HepG2 (cell line): ENCODE measurements around the gene GCNT3.

Experiments used
- EP300 ChIP-seq, 3 experiments: sonication (generic) in 1 of 3; formaldehyde crosslinking in 1 of 3; IDR thresholded peaks; 2 replicates each; pipeline versions ENCODE4 v1.5.1 to v1.6.1; 2011 to 2020; ENCODE audit warnings: low read depth in 2 of 3, low read length in 2 of 3, borderline replicate concordance in 1 of 3, improper control_type of control experiment in 1 of 3, mild to moderate bottlenecking in 1 of 3, missing genetic modification reagents in 1 of 3, moderate library complexity in 1 of 3
- ETV6 ChIP-seq: sonication (generic); formaldehyde crosslinking; conservative IDR thresholded peaks from 2 replicates; pipeline ENCODE4 v1.4.0; 2020; ENCODE audit warnings: missing genetic modification reagents
- MAFK ChIP-seq, 2 experiments: IDR thresholded peaks in 1 of 2; conservative IDR thresholded peaks in 1 of 2; 2 replicates each; pipeline ENCODE4 v1.6.1; 2011; ENCODE audit warnings: improper control_type of control experiment in 2 of 2, low read length in 2 of 2
- MXI1 ChIP-seq: IDR thresholded peaks from 3 replicates; pipeline ENCODE4 v1.6.1; 2012; ENCODE audit warnings: low read depth, low read length, inconsistent platforms, borderline replicate concordance
- PBX3 ChIP-seq: sonication (generic); formaldehyde crosslinking; IDR thresholded peaks from 2 replicates; pipeline ENCODE4 v1.8.1; 2023; ENCODE audit warnings: missing genetic modification reagents, inconsistent platforms, borderline replicate concordance
- POLR2A ChIP-seq, 2 experiments: IDR thresholded peaks; 2 replicates each; pipeline ENCODE4 v1.6.1; 2011; ENCODE audit warnings: low read depth in 2 of 2, low read length in 2 of 2, mild to moderate bottlenecking in 1 of 2, moderate library complexity in 1 of 2; ENCODE audit not compliant: insufficient read depth in 1 of 2
- SMAD1 ChIP-seq: sonication (generic); formaldehyde crosslinking; IDR thresholded peaks from 2 replicates; pipeline ENCODE4 v1.4.0; 2020; ENCODE audit warnings: missing genetic modification reagents, low read depth, mild to moderate bottlenecking, borderline replicate concordance
- SRY ChIP-seq: sonication (generic); formaldehyde crosslinking; IDR thresholded peaks from 2 replicates; pipeline ENCODE4 v1.8.0; 2022; ENCODE audit warnings: mild to moderate bottlenecking, missing genetic modification reagents
- U2AF1 ChIP-seq: fragments of 200-400 bp; formaldehyde crosslinking; optimal IDR thresholded peaks from 2 replicates; pipeline ENCODE3; 2017; ENCODE audit warnings: mild to moderate bottlenecking, low read depth, low read length
- ZNF205 ChIP-seq: IDR thresholded peaks from 2 replicates; pipeline ENCODE4 v1.6.1; 2018; ENCODE audit warnings: missing biosample characterization, missing genetic modification reagents
- ZNF296 ChIP-seq: sonication (generic); formaldehyde crosslinking; conservative IDR thresholded peaks from 2 replicates; pipeline ENCODE4 v1.5.0; 2020; ENCODE audit warnings: mild to moderate bottlenecking, missing genetic modification reagents
- ZSCAN20 ChIP-seq: sonication (generic); formaldehyde crosslinking; IDR thresholded peaks from 2 replicates; pipeline ENCODE4 v1.4.0; 2020; ENCODE audit warnings: missing genetic modification reagents, mild to moderate bottlenecking, borderline replicate concordance
- TF ChIP-seq, protein P1 (sequence below): sonication (generic); formaldehyde crosslinking; IDR thresholded peaks from 2 replicates; pipeline ENCODE4 v1.5.0; 2020; ENCODE audit warnings: mild to moderate bottlenecking, missing genetic modification reagents, moderate library complexity
- TF ChIP-seq, protein P2 (sequence below): sonication (generic); formaldehyde crosslinking; IDR thresholded peaks from 2 replicates; pipeline ENCODE4 v1.4.0; 2020; ENCODE audit warnings: mild to moderate bottlenecking, missing genetic modification reagents

- TF ChIP-seq POLR2A (IDR thresholded peaks at IDR 0.05; ENCODE audit: insufficient read depth in 1 of 2, low read depth in 2 of 2, low read length in 2 of 2) (no peak), ZNF296 (CRISPR knock-in tag) (no peak), ZSCAN20 (CRISPR knock-in tag) (no peak), SRY (CRISPR knock-in tag) (no peak), PBX3 (CRISPR knock-in tag) (no peak), MXI1 (no peak), MAFK (conservative IDR thresholded peaks at IDR 0.05 in 1 of 2, IDR thresholded peaks at IDR 0.05 in 1 of 2; ENCODE audit: low read length in 2 of 2) (no peak), SMAD1 (CRISPR knock-in tag) (no peak), U2AF1 (no peak), ETV6 (no peak), EP300 (IDR thresholded peaks at IDR 0.05; ENCODE audit: low read depth in 2 of 2, low read length in 2 of 2) (no peak), EP300 (CRISPR knock-in tag; IDR thresholded peaks at IDR 0.05; ENCODE audit: borderline replicate concordance) (no peak), ZNF205 (CRISPR knock-in tag) (no peak)
- TF ChIP-seq, protein P1, sequence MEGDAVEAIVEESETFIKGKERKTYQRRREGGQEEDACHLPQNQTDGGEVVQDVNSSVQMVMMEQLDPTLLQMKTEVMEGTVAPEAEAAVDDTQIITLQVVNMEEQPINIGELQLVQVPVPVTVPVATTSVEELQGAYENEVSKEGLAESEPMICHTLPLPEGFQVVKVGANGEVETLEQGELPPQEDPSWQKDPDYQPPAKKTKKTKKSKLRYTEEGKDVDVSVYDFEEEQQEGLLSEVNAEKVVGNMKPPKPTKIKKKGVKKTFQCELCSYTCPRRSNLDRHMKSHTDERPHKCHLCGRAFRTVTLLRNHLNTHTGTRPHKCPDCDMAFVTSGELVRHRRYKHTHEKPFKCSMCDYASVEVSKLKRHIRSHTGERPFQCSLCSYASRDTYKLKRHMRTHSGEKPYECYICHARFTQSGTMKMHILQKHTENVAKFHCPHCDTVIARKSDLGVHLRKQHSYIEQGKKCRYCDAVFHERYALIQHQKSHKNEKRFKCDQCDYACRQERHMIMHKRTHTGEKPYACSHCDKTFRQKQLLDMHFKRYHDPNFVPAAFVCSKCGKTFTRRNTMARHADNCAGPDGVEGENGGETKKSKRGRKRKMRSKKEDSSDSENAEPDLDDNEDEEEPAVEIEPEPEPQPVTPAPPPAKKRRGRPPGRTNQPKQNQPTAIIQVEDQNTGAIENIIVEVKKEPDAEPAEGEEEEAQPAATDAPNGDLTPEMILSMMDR (CRISPR knock-in tag), result no peak
- TF ChIP-seq, protein P2, sequence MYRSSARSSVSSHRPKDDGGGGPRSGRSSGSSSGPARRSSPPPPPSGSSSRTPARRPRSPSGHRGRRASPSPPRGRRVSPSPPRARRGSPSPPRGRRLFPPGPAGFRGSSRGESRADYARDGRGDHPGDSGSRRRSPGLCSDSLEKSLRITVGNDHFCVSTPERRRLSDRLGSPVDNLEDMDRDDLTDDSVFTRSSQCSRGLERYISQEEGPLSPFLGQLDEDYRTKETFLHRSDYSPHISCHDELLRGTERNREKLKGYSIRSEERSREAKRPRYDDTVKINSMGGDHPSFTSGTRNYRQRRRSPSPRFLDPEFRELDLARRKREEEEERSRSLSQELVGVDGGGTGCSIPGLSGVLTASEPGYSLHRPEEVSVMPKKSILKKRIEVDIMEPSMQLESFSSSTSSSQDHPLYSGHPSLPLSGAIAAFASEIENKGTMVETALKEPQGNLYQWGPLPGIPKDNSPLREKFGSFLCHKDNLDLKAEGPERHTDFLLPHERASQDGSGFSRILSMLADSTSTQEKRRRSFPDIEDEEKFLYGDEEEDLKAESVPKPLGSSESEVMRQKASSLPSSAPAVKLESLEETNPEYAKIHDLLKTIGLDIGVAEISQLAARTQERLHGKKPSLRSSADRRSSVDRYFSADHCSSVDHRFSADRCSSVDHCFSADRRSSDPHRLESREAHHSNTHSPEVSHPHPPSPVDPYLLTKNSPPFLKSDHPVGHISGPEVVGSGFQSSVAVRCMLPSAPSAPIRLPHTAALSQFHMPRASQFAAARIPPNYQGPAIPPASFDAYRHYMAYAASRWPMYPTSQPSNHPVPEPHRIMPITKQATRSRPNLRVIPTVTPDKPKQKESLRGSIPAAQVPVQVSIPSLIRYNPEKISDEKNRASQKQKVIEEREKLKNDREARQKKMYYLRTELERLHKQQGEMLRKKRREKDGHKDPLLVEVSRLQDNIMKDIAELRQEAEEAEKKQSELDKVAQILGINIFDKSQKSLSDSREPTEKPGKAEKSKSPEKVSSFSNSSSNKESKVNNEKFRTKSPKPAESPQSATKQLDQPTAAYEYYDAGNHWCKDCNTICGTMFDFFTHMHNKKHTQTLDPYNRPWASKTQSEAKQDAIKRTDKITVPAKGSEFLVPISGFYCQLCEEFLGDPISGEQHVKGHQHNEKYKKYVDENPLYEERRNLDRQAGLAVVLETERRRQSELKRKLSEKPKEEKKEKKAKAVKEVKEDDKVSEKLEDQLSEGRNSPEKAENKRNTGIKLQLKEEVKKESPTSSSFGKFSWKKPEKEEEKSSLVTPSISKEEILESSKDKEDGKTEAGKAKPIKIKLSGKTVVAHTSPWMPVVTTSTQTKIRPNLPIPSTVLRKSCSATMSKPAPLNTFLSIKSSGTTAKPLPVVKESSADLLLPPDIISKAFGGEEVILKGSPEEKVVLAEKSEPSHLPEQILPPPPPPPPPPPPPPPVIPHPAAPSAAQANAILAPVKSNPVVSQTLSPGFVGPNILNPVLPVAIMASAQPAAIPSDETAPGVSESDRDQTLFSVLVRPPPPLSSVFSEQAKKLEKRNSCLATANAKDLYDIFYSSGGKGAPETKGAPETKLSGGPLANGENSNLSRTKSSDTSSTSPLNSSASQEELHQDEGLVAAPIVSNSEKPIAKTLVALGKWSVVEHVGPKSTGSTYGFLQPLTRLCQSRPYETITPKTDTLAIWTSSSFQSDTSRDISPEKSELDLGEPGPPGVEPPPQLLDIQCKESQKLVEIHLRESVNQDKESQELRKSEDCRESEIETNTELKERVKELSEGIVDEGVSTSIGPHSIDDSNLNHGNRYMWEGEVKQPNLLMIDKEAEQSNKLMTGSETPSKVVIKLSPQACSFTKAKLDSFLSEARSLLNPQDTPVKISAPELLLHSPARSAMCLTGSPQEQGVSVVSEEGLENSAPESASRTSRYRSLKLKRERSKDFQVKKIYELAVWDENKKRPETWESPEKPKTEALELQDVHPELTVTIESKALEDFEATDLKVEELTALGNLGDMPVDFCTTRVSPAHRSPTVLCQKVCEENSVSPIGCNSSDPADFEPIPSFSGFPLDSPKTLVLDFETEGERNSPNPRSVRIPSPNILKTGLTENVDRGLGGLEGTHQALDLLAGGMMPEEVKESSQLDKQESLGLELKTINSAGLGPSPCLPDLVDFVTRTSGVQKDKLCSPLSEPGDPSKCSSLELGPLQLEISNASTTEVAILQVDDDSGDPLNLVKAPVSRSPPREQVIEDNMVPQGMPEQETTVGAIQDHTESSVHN (CRISPR knock-in tag), result no peak
These were observed 50.7 kb downstream of the GCNT3 start for GRCh38 chr15:59662260-59662659.
